Gastroesophageal sphincter (tissue), 4 donors: ENCODE data around the gene NPRL2. TPM values are rescaled to one million over a fixed set of nuclear protein-coding genes. Genes with fewer than 3 reads are reported as not detected.

ENCODE experiments used
- ATAC-seq: fragments of 150-250 bp; one replicate; pipeline ENCODE4 v1.9.1; 2016; ENCODE audit warnings: mild to moderate bottlenecking, moderate library complexity
- H3K27ac ChIP-seq, 4 donors: fragments of 200-600 bp; sonication (generic) in 3 of 4; 1 replicate in 3 of 4; 2 replicates in 1 of 4; pipeline ENCODE4 v1.5.1; 2016 to 2019
- H3K27me3 ChIP-seq: fragments of 200-600 bp; sonication (generic); one replicate; pipeline ENCODE4 v1.5.1; 2019
- H3K36me3 ChIP-seq, 2 donors: fragments of 200-600 bp; sonication (generic); one replicate each; pipeline ENCODE4 v1.5.1; 2019; ENCODE audit warnings: control low read depth in 1 of 2
- H3K4me1 ChIP-seq, 3 donors: fragments of 200-600 bp; sonication (generic); 1 replicate in 2 of 3; 2 replicates in 1 of 3; pipeline ENCODE4 v1.5.1; 2016 to 2019; ENCODE audit warnings: control low read depth in 2 of 3
- H3K4me3 ChIP-seq, 2 donors: fragments of 200-600 bp; sonication (generic); one replicate each; pipeline ENCODE4 v1.5.1; 2019; ENCODE audit warnings: mild to moderate bottlenecking in 1 of 2, moderate library complexity in 1 of 2
- H3K9me3 ChIP-seq, 3 donors: fragments of 200-600 bp; sonication (generic); one replicate each; pipeline ENCODE4 v1.5.1; 2017 to 2019; ENCODE audit warnings: control low read depth in 2 of 3
- EP300 ChIP-seq: sonication (generic); formaldehyde crosslinking; IDR thresholded peaks from one replicate; pipeline ENCODE4 v1.6.1; 2017; ENCODE audit warnings: antibody characterized with exemption, mild to moderate bottlenecking
- POLR2A ChIP-seq, 2 donors: fragments of 450-650 bp; IDR thresholded peaks; one replicate each; pipeline ENCODE4 v1.6.1; 2017; ENCODE audit warnings: antibody characterized with exemption in 2 of 2, mild to moderate bottlenecking in 2 of 2, moderate library complexity in 1 of 2
- POLR2AphosphoS5 ChIP-seq: sonication (generic); formaldehyde crosslinking; IDR thresholded peaks from one replicate; pipeline ENCODE4 v1.6.1; 2017; ENCODE audit warnings: antibody characterized with exemption
- WGBS, 2 donors: methylation state at CpG; one replicate each; pipeline ENCODE4 v1.1.5; 2018; ENCODE audit warnings: low coverage in 1 of 2; 5-methylcytosine and 5-hydroxymethylcytosine counted together
- total RNA-seq, 4 donors: library from RNA; depleted of rRNA; stranded (reverse); fragments of >200 nt; gene quantifications; one replicate each; pipeline ENCODE4 v1.1.0, GENCODE V29; 2016
- TF ChIP-seq, protein P1 (sequence below), 4 experiments: fragments of 200-600 bp in 2 of 4; fragments of 450-650 bp in 2 of 4; sonication (generic) in 1 of 4; IDR thresholded peaks; one replicate each; pipeline ENCODE4 v1.5.1; 2017 to 2019; ENCODE audit warnings: antibody characterized with exemption in 4 of 4, mild to moderate bottlenecking in 2 of 4, moderate library complexity in 2 of 4

The NPRL2 gene
- total RNA-seq, 4 donors from 2014 or later = 14.0 to 26.6 (median 19.5) TPM

DNA sequence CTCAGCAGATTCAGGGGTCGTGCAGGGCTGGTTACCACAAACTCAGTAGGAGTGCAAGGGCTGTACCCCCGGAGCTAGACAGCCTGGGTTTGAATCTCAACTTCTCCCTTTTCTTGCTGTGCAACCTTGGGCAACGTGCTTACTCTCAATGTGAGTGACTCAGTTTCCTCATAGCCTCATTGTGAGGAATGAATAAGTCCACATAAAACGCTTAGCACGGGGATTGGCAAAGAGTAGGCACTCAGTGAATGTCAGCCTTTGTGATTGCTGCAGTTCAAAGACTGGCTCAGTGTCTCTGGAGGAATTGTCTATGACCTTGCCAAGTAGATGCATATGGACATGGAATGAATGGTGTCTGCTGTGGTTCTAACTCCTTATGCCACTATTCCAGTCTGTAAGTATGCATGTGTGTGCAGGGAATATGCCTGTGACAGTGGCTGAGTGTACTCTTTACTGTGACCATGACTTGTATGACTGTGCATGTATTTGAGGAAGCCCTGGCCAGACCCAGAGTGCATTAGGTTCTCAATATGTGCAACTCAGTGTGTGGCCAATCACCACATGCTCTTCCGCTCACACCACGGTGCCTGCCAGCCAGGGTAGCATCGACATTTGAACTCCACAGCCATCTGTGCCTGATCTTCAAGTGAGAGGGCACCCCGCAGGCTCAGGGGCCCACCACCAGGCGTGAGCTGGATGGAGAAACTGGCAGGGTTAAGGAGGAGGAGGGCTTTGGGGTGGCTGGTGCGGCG, 50.5 kb downstream of the NPRL2 start:
- peaks cover 0 to 12% of the 10 kb centered on the region in 2 donors for H3K36me3 ChIP-seq
- H3K4me1 ChIP-seq = peaks cover 0 to 56% (median 26%) of the 10 kb centered on the region in 3 donors
- peak overlapping the region; percentile 29 to 68 for H3K4me3 ChIP-seq
- WGBS, 2 donors = 26 to 27% methylated on average over 5 of the region's 12 CpGs
- H3K27me3 ChIP-seq = no peaks in the 10 kb centered on the region
- no peak for TF ChIP-seq POLR2AphosphoS5
- ATAC-seq = no peak
- H3K9me3 ChIP-seq = no peaks in the 10 kb centered on the region
- peak overlapping the region; percentile 64 to 92 (median 90) for H3K27ac ChIP-seq

DNA sequence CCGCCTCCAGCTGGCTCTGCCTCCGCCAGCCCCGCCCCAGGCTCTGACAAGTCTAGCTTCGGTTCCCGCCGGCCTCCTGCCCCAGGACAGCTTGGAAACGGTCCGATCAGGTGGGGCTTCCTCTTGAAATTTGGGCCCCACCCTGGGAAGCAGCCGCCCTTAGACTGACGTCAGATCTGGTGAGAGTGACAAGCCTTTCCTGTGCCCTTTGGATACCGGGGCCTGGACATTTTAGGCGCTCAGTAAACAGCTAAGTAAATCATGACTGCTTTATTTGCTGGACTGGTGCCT, 51.0 kb downstream of the NPRL2 start:
- TF ChIP-seq, protein P1, sequence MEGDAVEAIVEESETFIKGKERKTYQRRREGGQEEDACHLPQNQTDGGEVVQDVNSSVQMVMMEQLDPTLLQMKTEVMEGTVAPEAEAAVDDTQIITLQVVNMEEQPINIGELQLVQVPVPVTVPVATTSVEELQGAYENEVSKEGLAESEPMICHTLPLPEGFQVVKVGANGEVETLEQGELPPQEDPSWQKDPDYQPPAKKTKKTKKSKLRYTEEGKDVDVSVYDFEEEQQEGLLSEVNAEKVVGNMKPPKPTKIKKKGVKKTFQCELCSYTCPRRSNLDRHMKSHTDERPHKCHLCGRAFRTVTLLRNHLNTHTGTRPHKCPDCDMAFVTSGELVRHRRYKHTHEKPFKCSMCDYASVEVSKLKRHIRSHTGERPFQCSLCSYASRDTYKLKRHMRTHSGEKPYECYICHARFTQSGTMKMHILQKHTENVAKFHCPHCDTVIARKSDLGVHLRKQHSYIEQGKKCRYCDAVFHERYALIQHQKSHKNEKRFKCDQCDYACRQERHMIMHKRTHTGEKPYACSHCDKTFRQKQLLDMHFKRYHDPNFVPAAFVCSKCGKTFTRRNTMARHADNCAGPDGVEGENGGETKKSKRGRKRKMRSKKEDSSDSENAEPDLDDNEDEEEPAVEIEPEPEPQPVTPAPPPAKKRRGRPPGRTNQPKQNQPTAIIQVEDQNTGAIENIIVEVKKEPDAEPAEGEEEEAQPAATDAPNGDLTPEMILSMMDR (IDR thresholded peaks at IDR 0.05) = no peak
- TF ChIP-seq POLR2A (IDR thresholded peaks at IDR 0.05) (no peak), EP300 (no peak)
- ATAC-seq = no peak
- Histone ChIP-seq H3K4me1 (peaks cover 0 to 56% (median 26%) of the 10 kb centered on the region in 3 donors), H3K9me3 (no peaks in the 10 kb centered on the region), H3K27me3 (no peaks in the 10 kb centered on the region), H3K36me3 (peaks cover 0 to 12% of the 10 kb centered on the region in 2 donors), H3K4me3 (peak overlapping the region; percentile 29 to 68), H3K27ac (peak overlapping the region; percentile 64 to 92 (median 90))
- 0% methylated on average over 1 of the region's 12 CpGs; no CpG with 5 or more reads in 1 of the 2 donors for WGBS, 2 donors

DNA sequence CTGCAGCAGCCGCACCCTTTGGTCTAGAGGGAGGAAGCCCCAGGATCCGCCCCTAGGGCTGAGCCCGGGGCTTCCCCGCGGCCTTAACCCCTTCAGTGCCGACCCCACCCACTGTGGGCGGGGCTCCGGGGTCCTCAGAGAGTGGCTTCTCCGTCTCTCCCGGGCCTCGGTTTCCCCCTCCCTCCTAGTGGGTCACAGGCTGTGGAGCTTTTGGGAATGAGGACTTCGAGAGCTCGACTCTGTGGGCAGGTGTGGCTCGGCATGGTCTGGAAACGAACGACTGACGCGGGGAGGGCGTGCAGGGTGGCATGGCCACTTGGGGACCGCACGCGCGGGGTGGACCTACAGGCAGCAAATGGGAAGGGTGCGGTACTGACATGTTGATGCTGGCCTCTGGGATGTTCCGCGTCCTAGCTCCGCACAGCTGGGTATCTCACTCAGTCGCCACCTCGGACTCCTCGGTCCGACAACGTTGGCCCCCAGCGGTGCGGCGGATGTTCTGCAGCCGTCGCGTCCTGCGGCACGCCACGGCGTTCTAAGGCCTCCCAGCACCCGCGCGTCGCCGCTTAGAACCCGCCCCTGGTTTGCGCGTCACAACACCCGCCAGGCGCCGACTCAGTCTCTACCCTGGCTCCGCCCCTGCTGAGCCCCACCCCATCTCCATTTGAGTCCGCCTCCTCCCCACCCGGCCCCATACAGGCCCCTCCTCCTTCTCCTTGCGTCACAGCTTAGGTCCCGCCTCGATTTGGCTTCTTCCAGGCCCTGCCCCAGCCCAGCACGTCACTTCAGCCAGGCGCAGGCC, 51.5 kb downstream of the NPRL2 start, which contains the start of the genes HYAL3 and NAA80:
HYAL3 (minus strand) TSS at position 570 of the 802 bp plus-strand sequence. CDS start 3,803 bp downstream, outside the sequence.
NAA80 (minus strand) TSS at position 570 of the 802 bp plus-strand sequence. CDS start 1,942 bp downstream, outside the sequence.
- Histone ChIP-seq H3K4me3 (peak within 1 kb of the TSS; percentile 41 to 68), H3K4me1 (peaks cover 0 to 56% (median 26%) of the 10 kb centered on the region in 3 donors), H3K27me3 (no peaks in the 10 kb centered on the region), H3K9me3 (no peaks in the 10 kb centered on the region), H3K27ac (peak within 1 kb of the TSS; percentile 64 to 92 (median 90)), H3K36me3 (peaks cover 0 to 12% of the 10 kb centered on the region in 2 donors)
- peak; percentile 92 for ATAC-seq
- TF ChIP-seq, protein P1 (IDR thresholded peaks at IDR 0.05) = peak in 3 of 4 experiments; percentile 40 to 76 (median 69)
- TF ChIP-seq POLR2A (IDR thresholded peaks at IDR 0.05) = peak; percentile 91 to 92
- TF ChIP-seq EP300 = no peak
- peak; percentile 92 for TF ChIP-seq POLR2AphosphoS5
- WGBS, 2 donors = 1% methylated on average over 14 of the region's 61 CpGs; no CpG with 5 or more reads in 1 of the 2 donors

DNA sequence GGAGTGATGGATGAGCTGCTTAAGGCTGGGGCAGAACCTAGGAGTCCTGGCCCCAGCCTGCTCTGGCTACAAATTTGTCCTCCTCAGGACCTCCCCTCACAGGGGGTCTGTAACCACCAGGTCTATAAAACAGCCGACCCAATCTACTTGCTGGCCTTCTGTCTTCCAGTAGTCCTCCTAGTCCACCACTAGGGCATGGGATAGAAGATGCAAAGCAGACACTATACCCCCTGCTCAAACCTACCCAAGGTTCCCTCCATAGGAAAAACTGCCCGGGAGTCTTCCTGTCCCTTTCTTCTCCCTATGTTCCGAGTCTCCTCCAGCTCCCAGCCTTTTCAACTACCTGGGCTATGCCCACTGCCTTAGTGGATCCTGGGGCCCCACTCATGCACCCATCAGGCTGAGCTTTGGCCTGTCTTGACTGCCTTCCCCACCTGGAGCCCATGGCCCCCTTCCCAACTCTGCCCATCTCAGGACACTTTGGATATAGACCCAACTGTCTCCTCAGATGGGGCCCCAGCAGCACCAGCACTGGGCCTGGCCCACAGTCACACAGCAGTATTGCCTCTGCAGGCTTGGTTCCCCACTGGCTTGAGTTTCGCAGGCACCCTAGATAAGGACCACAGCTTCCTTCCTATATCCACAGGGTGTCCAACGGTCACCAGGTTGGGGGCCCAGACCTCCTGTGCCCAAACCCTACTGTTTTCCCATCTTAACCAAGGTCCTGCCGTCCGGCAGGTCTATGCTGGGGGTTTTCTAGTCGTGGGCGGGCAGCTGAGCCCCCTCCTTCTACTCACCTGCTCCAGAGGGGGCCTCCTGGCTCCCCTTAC, 52.5 kb downstream of the NPRL2 start:
- 60% methylated on average over 1 of the region's 9 CpGs; no CpG with 5 or more reads in 1 of the 2 donors for WGBS, 2 donors
- ATAC-seq = no peak
- no peaks in the 10 kb centered on the region for H3K27me3 ChIP-seq

More for the DNA sequence above, 52.5 kb downstream of the NPRL2 start:
- Histone ChIP-seq H3K4me3 (peak overlapping the region; percentile 41 to 68), H3K27ac (peak overlapping the region; percentile 39 to 92 (median 90)), H3K4me1 (peaks cover 0 to 51% (median 24%) of the 10 kb centered on the region in 3 donors), H3K9me3 (no peaks in the 10 kb centered on the region), H3K36me3 (peaks cover 0 to 12% of the 10 kb centered on the region in 2 donors)
- TF ChIP-seq, protein P1 (IDR thresholded peaks at IDR 0.05) = no peak
- TF ChIP-seq POLR2A (IDR thresholded peaks at IDR 0.05) = no peak
- no peak for TF ChIP-seq EP300
- TF ChIP-seq POLR2AphosphoS5 = no peak
